NCI-H226 (cell line): ENCODE measurements around the gene TBKBP1.
"Not testable (repeated sequence)": the region's sequence is repeated elsewhere in the genome, so short reads cannot be mapped to it uniquely, and the experiment has no call there.

Experiments used
- DNase-seq: peaks from one replicate; pipeline ENCODE4 v3.0.0-alpha.2; 2015

TBKBP1 gene

DNA sequence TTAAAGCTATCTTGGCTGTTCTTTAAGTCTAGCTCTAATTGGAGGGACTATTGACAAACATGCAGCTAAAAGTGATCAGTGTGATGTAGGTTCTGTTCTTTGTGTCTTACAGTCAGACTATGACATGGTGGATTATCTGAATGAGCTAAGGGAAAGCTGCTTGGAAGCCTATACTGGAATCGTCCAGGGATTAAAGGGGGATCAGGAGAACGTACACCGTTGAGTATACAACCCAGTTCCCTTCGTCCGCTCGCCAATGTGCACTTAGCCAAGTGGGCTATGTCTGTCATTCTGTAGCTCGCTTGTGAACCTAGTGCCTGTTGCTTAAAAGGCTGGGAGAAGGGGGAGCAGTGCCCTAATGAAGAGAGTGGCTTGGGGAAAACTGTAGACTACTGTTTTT lies 15.8 kb upstream of the TBKBP1 start:
- DNase-seq, result no peak

DNA sequence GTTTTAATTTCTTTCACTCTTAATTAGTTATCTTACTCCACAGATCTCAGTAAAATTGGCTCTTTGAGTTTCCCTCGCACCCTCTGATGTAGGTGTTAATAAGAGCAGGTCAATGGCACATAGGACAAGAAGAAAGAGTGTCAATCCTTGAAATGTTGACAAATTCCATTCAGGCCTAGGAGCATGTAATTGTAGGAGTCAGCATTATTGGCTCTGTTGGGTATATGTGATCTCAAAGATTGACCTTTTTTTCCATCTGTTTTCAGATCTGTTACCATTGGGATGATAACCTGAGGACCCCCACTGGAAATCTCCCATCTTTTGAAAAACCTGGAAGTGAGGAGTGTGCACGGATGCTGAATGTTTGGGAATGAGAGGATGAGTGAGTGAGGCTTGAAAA lies 11.8 kb upstream of the TBKBP1 start:
- no peak for DNase-seq

- not testable (repeated sequence) for DNase-seq
These were observed 11.2 kb upstream of the TBKBP1 start for GRCh38 chr17:47682727-47683126.

GRCh38 chr17:47684025-47684424 lies 9.9 kb upstream of the TBKBP1 start:
- no peak for DNase-seq

- no peak for DNase-seq
These were observed 9.3 kb upstream of the TBKBP1 start for GRCh38 chr17:47684535-47685193.

DNA sequence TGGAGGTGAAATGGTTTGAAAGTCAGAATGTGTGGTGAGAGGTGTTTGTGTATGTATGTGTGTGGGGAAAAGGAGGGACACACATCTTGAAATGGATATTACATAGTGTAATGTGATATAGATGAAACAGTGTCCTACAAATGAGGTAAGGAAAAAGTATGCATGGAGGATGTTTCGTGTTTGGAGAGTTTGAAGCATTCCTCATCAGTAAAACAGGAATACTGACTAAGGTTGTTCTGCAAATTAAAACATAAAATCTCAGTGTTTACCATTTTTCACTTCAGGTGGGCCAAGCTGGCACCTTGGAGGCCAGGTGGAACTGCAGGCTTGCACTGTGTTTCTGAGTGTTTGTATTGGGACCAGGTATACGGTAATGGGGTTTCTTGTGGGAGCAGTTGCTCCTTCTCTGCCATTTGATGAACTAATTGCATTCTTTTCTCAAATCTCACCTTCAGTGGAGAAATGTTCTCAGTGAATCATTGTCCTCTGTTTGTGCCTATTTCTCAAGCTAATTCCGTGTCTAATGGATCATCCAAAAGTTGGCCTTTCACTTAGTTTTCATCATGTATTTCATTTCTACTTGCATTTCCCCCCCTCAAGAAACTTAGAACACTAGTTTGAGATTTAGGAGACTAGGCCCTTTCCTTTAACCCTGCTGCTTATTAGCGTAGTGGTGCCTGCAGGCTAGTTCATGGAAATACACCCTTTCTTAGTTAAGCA lies 8.2 kb upstream of the TBKBP1 start:
- DNase-seq, result no peak

DNA sequence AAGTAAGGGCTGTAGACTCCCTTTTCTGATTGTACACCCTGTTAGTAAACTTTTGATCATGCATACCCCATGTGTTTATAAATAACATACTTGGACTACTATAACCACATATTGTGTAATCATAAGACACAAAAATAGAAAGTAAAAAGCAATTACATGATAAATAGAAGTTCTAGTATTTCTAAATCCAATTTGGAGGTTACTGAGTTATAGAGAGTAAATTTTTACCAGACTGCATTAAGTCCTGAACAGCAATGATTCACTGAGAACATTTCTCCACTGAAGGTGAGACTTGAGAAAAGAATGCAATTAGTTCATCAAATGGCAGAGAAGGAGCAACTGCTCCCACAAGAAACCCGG lies 7.7 kb upstream of the TBKBP1 start:
- peak; percentile 45 for DNase-seq

- DNase-seq, result peak; percentile 22
These were observed 7.2 kb upstream of the TBKBP1 start for GRCh38 chr17:47686664-47687327.

GRCh38 chr17:47687328-47687690 lies 6.7 kb upstream of the TBKBP1 start:
- DNase-seq, result no peak

DNA sequence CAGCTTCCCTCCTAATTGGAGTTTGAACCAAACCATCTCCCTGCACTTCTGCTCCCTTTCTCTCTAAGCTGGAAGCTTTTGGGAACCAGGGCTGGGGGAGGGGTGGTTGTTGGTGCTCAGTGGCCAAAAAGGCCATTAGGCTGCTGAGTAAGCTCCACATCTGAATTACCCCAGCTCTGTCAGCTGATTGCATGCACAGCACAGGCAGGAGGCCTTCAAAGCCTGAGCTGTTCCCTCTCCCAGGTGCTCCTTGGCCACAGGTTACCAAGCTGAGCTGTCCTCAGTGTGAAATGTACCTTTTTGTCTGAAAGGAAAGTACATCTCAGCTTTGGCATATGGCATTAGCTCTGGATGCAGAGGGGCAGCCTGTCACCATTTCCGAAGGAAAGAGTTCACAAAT lies 6.2 kb upstream of the TBKBP1 start:
- DNase-seq, result no peak

DNA sequence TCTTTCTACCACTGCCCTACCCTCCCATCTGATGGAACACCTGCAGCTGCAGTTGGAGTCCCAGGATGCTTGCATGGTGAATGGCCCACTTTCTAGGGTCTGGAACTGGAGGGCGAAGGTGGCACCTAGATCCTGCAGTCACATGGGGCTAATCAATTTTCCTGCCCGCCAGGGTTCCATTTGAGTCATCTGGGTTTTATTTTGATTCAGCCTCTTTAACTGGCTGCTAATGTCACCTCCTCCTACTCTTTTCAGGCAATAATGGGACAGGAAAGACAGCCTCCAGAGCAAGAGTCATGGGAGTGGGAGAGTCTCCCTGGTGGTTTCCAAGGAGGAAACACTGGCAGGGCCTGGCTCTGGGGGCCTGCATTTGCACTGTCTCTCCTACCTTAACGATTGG lies 3.8 kb upstream of the TBKBP1 start:
- DNase-seq, result no peak

- DNase-seq, result no peak
These were observed 1.6 kb upstream of the TBKBP1 start for GRCh38 chr17:47692137-47692894.

GRCh38 chr17:47692895-47693730 lies 848 bp upstream of the TBKBP1 start:
- DNase-seq, result no peak

DNA sequence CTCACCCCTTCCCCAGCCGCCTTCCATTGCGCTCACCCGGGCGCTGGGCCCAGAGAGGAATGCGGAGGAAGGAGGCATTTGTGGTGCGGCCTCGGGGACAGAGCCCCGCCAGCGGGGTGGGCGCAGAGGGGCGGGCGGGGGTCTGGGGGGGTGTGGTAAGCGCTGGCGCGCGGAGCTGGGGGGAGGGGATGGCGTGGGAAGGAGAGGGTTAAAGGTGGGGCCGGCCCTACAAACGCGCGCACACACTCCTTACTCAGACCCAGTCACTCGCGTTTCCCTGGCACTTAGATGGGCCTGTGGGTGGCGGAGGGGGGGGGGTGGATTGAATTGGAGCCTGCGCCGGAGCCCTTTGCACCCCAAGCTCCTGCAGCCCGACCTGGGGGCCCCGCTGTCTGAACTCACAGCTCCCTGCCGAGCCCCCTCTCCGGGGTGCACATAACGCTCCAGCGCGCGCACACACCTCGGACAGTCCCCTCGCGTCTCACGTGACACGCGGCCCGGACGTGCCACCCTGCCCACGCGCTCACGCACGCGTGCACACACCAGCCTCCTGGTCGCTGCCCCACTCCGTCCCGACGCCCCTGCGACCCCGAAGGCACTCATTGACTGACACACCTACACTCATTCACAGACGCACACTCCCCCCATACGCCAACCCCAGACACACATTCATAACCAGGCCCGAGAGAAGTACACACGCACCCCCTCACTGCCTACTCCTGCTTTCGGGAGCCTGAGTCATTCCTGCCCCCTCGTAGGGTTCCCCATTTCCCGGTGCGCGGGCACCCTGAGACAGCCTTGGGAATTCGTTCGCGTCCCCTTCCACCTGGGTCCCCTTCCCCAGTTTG lies 844 bp downstream of the TBKBP1 start:
- no peak for DNase-seq

DNA sequence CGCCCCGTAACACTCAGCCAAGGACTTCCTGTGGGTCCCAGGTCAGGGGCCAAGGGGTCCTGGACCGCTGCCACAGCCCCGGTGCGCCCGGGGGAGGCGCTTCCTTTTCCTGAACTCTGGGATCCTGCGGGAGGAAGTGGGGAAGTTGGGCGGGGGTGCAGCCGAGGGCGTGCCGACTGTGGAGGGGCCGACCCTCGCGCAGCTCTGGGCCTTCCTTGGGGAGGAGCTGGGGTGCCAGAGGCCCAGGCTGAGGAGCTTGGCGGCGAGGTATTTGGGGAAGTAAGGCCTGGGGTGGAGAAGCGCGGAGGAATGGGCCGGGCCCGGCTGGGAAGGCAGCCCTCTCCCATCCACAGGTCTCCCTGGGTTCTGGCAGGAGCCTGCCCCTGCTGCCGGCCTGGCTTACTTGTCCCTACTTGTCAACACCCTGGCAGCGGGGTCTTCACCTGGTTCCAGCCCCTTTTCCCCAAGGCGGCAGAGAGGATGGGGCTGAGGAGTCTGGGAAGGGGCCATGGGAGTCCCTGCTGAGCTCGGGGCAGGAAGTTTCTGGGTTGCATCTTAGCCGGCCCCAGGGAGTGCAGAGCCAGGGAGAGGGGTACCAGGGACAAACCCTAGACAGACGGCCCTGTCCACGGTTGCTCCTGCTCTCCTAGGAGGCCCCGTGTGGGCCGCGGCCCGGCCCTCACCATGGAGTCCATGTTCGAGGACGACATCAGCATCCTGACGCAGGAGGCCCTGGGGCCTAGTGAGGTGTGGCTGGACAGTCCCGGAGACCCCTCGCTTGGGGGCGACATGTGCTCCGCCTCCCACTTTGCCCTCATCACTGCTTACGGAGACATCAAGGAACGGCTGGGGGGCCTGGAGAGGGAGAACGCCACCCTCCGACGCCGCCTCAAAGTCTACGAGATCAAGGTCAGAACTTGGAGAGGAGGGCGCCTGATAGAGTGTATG lies 1.7 kb downstream of the TBKBP1 start:
- DNase-seq, result no peak

- DNase-seq, result no peak
These were observed 3.0 kb downstream of the TBKBP1 start for GRCh38 chr17:47696717-47697642.

DNA sequence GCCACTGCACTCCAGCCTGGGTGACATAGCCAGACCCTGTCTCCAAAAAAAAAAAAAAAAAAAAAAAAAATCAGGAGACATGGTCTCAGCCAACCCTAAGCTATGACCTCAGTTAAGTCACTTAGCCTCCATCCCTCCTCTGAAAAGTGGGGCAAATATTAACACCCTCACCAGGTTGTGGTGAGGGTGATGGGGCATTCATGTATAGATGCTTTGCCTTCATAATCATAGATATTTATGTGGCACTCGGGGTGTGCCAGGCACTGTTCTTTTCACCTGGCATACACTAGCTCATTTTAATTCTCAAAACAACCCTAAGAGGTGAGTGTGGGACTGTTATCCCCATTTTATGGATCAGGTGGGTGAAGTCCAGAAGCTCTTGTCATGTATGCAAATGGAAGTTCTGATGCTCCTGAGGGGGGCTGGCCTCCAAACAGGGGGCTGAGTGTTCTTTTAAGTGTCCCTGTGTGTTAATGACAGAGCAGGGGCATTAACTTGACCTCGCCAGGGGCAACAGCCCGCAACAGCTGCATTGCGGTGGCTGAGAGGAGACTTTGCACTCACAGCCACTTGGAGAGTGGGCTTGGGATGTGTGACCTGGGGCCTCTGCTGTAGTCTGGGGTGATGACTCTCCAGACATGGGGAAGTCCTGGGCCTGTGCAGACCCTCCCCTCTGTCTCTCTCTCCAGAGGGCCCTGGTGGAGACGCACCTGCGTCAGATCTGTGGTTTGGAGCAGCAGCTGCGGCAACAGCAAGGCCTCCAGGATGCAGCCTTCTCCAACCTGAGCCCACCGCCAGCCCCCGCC lies 4.1 kb downstream of the TBKBP1 start:
- DNase-seq, result no peak

DNA sequence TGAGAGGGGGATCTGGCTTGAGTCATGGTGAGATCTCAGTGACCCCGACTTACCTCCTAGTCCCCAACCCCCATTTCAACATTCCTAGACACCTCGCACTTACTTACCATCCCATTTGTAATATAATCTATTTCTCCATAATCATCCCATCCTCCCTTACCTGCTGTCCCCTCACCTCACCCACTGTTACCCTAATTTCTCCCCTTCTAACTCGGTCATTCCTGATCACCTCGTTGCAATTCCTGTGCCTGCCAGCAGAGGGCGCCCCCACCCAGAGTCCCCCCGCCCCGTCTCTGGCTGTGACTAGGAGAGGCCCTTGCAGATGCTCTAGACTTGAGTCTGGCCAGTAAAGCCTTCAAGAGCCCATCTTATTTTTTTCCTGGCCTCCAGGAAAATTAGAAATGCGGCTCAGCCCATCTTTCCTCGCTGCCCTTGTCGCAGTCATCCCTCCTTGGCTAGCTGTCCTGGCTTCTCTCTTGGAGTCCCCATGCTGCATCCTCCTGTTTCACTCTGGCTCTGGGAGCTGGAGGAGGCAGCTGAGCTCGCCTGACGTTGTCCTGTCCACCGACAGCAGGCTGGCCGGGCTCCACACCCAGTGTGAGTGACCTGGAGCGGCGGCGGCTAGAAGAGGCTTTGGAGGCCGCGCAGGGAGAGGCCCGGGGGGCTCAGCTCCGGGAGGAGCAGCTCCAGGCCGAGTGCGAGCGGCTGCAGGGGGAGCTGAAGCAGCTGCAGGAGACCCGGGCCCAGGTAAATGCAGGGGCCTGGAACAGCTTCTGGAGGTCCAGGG lies 5.0 kb downstream of the TBKBP1 start:
- DNase-seq, result no peak
